Sigmoid colon (tissue), 7 donors: ENCODE data around the gene PRKACB. TPM values are rescaled to one million over a fixed set of nuclear protein-coding genes. Genes with fewer than 3 reads are reported as not detected.
"Not testable (repeated sequence)": the region's sequence is repeated elsewhere in the genome, so short reads cannot be mapped to it uniquely, and the experiment has no call there.

ENCODE experiments used
- DNase-seq: peaks from one replicate; pipeline ENCODE4 v3.0.0-alpha.2; 2019
- H3K27ac ChIP-seq, 4 donors: fragments of 200-600 bp; sonication (generic); one replicate each; pipeline ENCODE4 v1.5.1; 2016 to 2019; ENCODE audit warnings: mild to moderate bottlenecking in 1 of 4
- H3K27me3 ChIP-seq, 3 donors: fragments of 200-600 bp; sonication (generic); one replicate each; pipeline ENCODE4 v1.5.1; 2019; ENCODE audit warnings: mild to moderate bottlenecking in 1 of 3
- H3K36me3 ChIP-seq, 4 donors: fragments of 200-600 bp; sonication (generic); one replicate each; pipeline ENCODE4 v1.5.1; 2016 to 2019
- H3K4me1 ChIP-seq, 4 donors: fragments of 200-600 bp; sonication (generic); one replicate each; pipeline ENCODE4 v1.5.1; 2017 to 2019
- H3K4me3 ChIP-seq, 4 donors: fragments of 200-600 bp; sonication (generic); one replicate each; pipeline ENCODE4 v1.5.1; 2017 to 2019; ENCODE audit warnings: mild to moderate bottlenecking in 2 of 4, moderate library complexity in 1 of 4
- H3K9me3 ChIP-seq, 4 donors: fragments of 200-600 bp in 3 of 4; sonication (generic) in 3 of 4; one replicate each; pipeline versions ENCODE4 v1.5.1 to v1.6.1; 2013 to 2019
- EP300 ChIP-seq, 4 donors: sonication (generic); formaldehyde crosslinking; IDR thresholded peaks; one replicate each; pipeline ENCODE4 v1.6.1; 2017; ENCODE audit warnings: antibody characterized with exemption in 4 of 4
- POLR2A ChIP-seq, 2 donors: fragments of 450-650 bp; IDR thresholded peaks; one replicate each; pipeline ENCODE4 v1.6.1; 2016; ENCODE audit warnings: antibody characterized with exemption in 2 of 2, mild to moderate bottlenecking in 2 of 2, moderate library complexity in 2 of 2
- POLR2AphosphoS5 ChIP-seq, 4 donors: sonication (generic); formaldehyde crosslinking; IDR thresholded peaks; one replicate each; pipeline ENCODE4 v1.6.1; 2017; ENCODE audit warnings: antibody characterized with exemption in 4 of 4
- WGBS, 2 donors: extraction: QIAGEN DNeasy Blood & Tissue Kit; methylation state at CpG; one replicate each; pipeline ENCODE4 v1.1.7; 2013; 5-methylcytosine and 5-hydroxymethylcytosine counted together
- intact Hi-C: fragments of 100-400 bp; cut with DNase I; formaldehyde crosslinking; loops from one replicate; pipeline ENCODE4 v1.15.1; 2023
- polyA plus RNA-seq, 3 donors: library from polyadenylated mRNA; stranded (reverse); fragments of 200-250 nt; gene quantifications; one replicate each; pipeline ENCODE4 v1.2.3, GENCODE V29; 2013
- total RNA-seq, 4 donors: library from RNA; depleted of rRNA; stranded (reverse); fragments of >200 nt; gene quantifications; one replicate each; pipeline ENCODE4 v1.1.0, GENCODE V29; 2016
- TF ChIP-seq, protein P1 (sequence below), 4 experiments: fragments of 450-650 bp in 3 of 4; fragments of 200-600 bp in 1 of 4; IDR thresholded peaks; one replicate each; pipeline ENCODE4 v1.5.1; 2016 to 2019; ENCODE audit warnings: antibody characterized with exemption in 4 of 4, mild to moderate bottlenecking in 3 of 4, moderate library complexity in 2 of 4
- donor health status: healthy with polysubstance abuse.
- donor health status: Bipolar disorder and iron deficiency.
- donor health status: healthy.

PRKACB gene
- total RNA-seq (10 to 100 TPM; 48.3 to 58.7 (median 53.2) TPM), polyA plus RNA-seq (10 to 100 TPM; 35.5 to 67.9 (median 66.8) TPM)

DNA sequence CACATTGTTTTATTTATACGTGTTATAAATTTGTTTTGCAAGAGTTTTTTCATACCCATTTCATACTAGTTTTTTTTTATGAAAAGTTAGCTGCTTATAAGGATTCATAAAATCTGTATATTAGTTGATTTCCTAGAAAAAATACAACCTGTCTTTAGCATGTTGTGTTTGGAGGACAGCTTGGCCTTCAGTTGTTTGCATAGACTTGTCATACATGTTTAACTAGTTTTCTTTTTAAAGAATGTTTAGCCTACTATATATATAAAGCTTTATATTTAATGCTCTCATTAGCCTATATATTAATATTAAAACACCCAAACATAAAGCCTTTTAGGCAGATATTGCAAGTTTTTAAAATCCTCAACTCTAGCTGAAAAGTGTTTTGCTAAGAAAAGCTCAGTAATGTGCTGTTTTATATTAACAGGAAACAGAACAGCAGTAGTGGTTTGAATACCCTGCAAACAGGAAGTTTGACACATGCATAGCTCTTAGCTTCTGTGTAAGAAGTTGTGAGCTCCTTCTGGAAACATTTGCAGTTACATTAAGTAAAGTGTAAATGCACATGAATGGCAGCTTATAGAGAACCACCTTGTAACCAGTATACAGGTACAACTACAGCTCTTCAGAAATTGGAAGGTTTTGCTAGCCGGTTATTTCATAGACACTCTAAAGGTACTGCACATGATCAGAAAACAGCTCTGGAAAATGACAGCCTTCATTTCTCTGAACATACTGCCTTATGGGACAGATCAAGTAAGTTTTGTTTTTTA, at the start of gene PRKACB:
TSS of gene PRKACB (plus strand) at position 476 of the 770 bp plus-strand sequence. CDS start at position 567, 91 bp downstream.
- H3K4me3 ChIP-seq, result no peak within 1 kb of the TSS
- intact Hi-C loops, result loop anchor here (5.0 kb wide), 1 partner anchor 288 kb away; no protein-coding TSS in a partner anchor
- DNase-seq, result no peak
- WGBS, 2 donors, result 19 to 29% methylated on average over 2 of the region's 2 CpGs
- H3K9me3 ChIP-seq, result peaks cover 0 to 1% (median 0%) of the 10 kb centered on the region in 4 donors
- no peaks in the 10 kb centered on the region for H3K4me1 ChIP-seq
- TF ChIP-seq POLR2A (IDR thresholded peaks at IDR 0.05) (no peak), POLR2AphosphoS5 (IDR thresholded peaks at IDR 0.05) (peak in 1 of 4 donors; percentile 29)
- no peaks in the 10 kb centered on the region for H3K36me3 ChIP-seq
- peak within 1 kb of the TSS in 1 of 4 donors; percentile 12 for H3K27ac ChIP-seq
- no peaks in the 10 kb centered on the region for H3K27me3 ChIP-seq

DNA sequence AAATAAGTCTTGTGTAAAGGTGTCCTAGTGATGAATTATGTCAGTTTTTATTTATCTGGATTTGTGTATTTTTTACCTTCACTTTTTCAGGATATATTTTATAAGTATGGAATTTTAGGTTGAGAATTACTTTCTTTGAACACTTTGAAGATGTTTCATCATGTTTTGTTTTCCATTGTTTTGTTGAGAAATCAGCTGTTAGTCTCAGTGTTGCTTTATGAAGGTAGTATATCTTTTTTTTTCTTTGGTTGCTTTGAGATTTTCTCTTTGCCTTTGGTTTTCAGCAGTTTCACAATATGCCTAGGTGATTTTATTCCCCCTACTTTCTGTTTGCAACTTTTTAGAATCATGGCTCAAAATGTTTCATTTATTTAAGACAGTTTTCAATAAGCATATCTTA, 48.8 kb upstream of the PRKACB start:
- H3K4me1 ChIP-seq, result peaks cover 0 to 10% (median 3%) of the 10 kb centered on the region in 4 donors
- no peaks in the 10 kb centered on the region for H3K27me3 ChIP-seq
- DNase-seq, result no peak
- TF ChIP-seq, protein P1, sequence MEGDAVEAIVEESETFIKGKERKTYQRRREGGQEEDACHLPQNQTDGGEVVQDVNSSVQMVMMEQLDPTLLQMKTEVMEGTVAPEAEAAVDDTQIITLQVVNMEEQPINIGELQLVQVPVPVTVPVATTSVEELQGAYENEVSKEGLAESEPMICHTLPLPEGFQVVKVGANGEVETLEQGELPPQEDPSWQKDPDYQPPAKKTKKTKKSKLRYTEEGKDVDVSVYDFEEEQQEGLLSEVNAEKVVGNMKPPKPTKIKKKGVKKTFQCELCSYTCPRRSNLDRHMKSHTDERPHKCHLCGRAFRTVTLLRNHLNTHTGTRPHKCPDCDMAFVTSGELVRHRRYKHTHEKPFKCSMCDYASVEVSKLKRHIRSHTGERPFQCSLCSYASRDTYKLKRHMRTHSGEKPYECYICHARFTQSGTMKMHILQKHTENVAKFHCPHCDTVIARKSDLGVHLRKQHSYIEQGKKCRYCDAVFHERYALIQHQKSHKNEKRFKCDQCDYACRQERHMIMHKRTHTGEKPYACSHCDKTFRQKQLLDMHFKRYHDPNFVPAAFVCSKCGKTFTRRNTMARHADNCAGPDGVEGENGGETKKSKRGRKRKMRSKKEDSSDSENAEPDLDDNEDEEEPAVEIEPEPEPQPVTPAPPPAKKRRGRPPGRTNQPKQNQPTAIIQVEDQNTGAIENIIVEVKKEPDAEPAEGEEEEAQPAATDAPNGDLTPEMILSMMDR (IDR thresholded peaks at IDR 0.05), result no peak
- no peak for TF ChIP-seq POLR2A (IDR thresholded peaks at IDR 0.05)
- TF ChIP-seq EP300 (IDR thresholded peaks at IDR 0.05), result no peak
- no peak for TF ChIP-seq POLR2AphosphoS5 (IDR thresholded peaks at IDR 0.05)
- intact Hi-C loops, result no loop called here
- H3K36me3 ChIP-seq, result no peaks in the 10 kb centered on the region
- H3K4me3 ChIP-seq, result no peak overlapping the region
- H3K27ac ChIP-seq, result no peak overlapping the region
- H3K9me3 ChIP-seq, result no peaks in the 10 kb centered on the region

DNA sequence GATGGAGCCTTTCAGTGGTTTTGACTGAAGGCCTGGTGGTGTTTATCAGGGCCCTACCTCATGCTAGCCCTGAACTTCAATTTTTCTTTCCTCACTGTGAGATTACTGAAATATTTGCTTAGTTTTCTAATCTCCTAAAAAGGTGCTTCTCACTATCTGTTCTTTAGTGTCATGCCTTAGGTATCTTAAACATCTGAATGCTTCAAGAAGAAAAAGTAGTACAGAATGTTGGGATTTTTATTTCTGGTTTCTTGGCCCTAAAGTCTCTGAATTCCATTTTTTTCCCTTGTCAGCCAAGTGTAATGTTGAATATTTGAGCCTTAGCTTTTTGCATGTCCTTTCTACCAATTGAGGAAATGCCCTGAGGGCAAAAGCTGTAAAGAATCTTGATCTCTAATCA, 47.9 kb upstream of the PRKACB start:
- Histone ChIP-seq H3K9me3 (no peaks in the 10 kb centered on the region), H3K4me3 (no peak overlapping the region), H3K27me3 (no peaks in the 10 kb centered on the region), H3K36me3 (no peaks in the 10 kb centered on the region), H3K4me1 (peaks cover 0 to 6% (median 3%) of the 10 kb centered on the region in 4 donors), H3K27ac (no peak overlapping the region)
- DNase-seq, result no peak
- intact Hi-C loops, result no loop called here
- TF ChIP-seq, protein P1 (IDR thresholded peaks at IDR 0.05), result no peak
- TF ChIP-seq POLR2AphosphoS5 (IDR thresholded peaks at IDR 0.05) (no peak), EP300 (IDR thresholded peaks at IDR 0.05) (no peak), POLR2A (IDR thresholded peaks at IDR 0.05) (no peak)

DNA sequence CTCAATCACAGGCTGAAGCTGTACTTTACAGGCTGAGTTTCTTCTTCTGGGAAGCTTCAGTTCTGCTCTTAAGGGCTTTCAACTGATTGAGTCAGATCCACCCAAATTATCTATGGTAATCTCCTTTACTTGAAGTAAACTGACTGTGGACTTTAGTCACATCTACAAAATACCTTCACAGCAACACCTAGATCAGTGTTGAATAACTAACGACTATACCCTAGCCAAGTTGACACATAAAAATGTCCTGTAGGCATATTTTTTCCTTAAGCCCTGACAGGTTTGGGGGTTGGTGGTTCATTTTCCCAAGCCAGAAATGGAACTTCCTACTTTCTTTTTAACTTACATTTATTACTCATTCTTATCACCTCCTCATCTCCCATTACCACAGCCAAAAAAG, 42.9 kb upstream of the PRKACB start:
- Histone ChIP-seq H3K4me1 (peaks cover 0 to 19% (median 15%) of the 10 kb centered on the region in 4 donors), H3K4me3 (no peak overlapping the region), H3K27me3 (no peaks in the 10 kb centered on the region), H3K9me3 (no peaks in the 10 kb centered on the region), H3K27ac (no peak overlapping the region), H3K36me3 (no peaks in the 10 kb centered on the region)
- intact Hi-C loops, result no loop called here
- no peak for DNase-seq
- TF ChIP-seq POLR2A (IDR thresholded peaks at IDR 0.05) (no peak), EP300 (IDR thresholded peaks at IDR 0.05) (no peak), POLR2AphosphoS5 (IDR thresholded peaks at IDR 0.05) (no peak)
- TF ChIP-seq, protein P1 (IDR thresholded peaks at IDR 0.05), result no peak
- 20 to 55% methylated on average over 1 of the region's 1 CpG for WGBS, 2 donors

DNA sequence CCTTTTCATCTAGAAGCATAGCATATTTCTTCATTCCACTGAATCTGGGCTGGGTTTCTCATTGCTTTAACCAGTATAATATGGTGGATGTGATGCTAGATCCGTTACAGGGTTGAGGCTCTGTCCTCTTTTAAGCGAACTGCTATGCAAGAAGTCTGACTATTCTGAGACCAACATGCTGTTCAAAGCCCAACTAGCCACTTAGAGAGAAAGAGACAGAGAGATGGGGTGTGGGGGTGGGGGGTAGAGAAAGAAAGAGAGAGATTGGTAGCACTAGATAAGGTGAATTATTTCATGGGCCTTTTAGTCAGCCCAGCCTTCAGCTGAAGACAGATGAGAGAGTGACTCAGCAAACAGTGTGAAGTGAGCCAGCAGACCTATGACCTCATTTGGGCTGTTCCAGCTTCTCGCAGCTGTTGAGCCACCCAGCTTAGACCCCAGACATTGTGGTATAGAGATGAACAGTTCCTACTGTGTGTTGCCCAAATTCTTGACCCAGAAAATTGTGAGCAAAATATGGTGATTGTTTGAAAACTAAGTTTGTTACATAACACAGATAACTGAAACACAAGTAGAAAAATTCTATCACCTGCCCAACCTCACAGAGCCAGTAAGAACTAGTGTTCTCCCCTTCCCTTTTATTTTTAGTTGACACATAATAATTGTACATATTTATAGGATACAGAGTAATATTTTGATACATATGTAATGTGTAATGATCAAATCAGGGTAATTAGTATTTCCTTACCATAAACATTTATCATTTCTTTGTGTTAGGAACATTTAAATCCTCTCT, 40.7 kb upstream of the PRKACB start:
- H3K4me3 ChIP-seq, result no peak overlapping the region
- H3K4me1 ChIP-seq, result peaks cover 0 to 19% (median 14%) of the 10 kb centered on the region in 4 donors
- TF ChIP-seq POLR2AphosphoS5 (IDR thresholded peaks at IDR 0.05), result peak in 1 of 4 donors; percentile 12
- TF ChIP-seq, protein P1 (IDR thresholded peaks at IDR 0.05), result no peak
- no peak for TF ChIP-seq EP300 (IDR thresholded peaks at IDR 0.05)
- no peak for TF ChIP-seq POLR2A (IDR thresholded peaks at IDR 0.05)
- H3K36me3 ChIP-seq, result no peaks in the 10 kb centered on the region
- peak; percentile 77 for DNase-seq
- intact Hi-C loops, result no loop called here
- H3K27ac ChIP-seq, result peak overlapping the region in 1 of 4 donors; percentile 55
- peaks cover 0 to 2% (median 0%) of the 10 kb centered on the region in 4 donors for H3K9me3 ChIP-seq
- WGBS, 2 donors, result 67 to 70% methylated on average over 3 of the region's 3 CpGs
- no peaks in the 10 kb centered on the region for H3K27me3 ChIP-seq

DNA sequence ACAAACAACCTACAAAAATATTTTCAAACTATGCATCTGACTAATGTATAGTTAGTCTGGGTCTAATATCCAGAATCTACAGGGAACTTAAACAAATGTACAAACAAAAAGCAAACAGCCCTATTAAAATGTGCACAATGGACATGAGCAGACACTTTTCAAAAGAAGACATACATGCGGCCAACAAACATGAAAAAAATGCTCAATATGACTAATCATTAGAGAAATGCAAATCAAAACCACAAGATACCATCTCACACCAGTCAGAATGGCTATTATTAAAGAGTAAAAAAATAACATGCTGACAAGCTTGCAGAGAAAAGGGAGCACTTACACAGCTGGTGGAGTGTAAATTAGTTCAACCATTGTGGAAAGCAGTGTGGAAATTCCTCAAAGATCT, 36.5 kb upstream of the PRKACB start:
- H3K27ac ChIP-seq, DNase-seq, H3K36me3 ChIP-seq, H3K4me3 ChIP-seq, H3K27me3 ChIP-seq, intact Hi-C loops, H3K9me3 ChIP-seq: not testable (repeated sequence)
- WGBS, 2 donors, result 77 to 85% methylated on average over 1 of the region's 1 CpG
- H3K4me1 ChIP-seq, result peaks cover 0 to 17% (median 14%) of the 10 kb centered on the region in 4 donors
